Measurements from ENCODE around the gene GRM2.

Gene GRM2

DNA sequence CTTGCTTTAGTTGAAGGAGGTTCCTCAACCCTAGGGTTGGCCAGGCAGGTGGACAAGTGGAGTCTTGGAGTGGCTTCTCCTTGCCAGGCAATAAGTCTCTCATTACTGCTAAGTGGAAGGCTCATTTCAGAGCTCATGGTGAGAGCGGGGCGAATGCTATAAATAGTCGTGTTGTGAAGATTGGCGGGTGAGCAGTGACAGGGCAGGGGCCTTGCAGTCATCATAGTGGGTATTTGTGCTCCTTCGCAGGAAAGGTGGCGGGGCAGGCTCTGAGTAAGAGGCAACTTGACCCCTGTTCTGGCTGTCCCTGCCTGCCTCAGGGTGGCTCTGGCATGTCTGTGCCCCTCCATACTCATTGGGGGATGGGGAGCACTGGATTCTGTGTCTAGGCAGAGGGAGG lies 8.7 kb upstream of the GRM2 start:
- DNase-seq (ENCODE audit: low spot score) = no peak
- TF ChIP-seq, protein P1, sequence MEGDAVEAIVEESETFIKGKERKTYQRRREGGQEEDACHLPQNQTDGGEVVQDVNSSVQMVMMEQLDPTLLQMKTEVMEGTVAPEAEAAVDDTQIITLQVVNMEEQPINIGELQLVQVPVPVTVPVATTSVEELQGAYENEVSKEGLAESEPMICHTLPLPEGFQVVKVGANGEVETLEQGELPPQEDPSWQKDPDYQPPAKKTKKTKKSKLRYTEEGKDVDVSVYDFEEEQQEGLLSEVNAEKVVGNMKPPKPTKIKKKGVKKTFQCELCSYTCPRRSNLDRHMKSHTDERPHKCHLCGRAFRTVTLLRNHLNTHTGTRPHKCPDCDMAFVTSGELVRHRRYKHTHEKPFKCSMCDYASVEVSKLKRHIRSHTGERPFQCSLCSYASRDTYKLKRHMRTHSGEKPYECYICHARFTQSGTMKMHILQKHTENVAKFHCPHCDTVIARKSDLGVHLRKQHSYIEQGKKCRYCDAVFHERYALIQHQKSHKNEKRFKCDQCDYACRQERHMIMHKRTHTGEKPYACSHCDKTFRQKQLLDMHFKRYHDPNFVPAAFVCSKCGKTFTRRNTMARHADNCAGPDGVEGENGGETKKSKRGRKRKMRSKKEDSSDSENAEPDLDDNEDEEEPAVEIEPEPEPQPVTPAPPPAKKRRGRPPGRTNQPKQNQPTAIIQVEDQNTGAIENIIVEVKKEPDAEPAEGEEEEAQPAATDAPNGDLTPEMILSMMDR (IDR thresholded peaks at IDR 0.05; ENCODE audit: extremely low read depth, missing control alignments) = no peak

DNA sequence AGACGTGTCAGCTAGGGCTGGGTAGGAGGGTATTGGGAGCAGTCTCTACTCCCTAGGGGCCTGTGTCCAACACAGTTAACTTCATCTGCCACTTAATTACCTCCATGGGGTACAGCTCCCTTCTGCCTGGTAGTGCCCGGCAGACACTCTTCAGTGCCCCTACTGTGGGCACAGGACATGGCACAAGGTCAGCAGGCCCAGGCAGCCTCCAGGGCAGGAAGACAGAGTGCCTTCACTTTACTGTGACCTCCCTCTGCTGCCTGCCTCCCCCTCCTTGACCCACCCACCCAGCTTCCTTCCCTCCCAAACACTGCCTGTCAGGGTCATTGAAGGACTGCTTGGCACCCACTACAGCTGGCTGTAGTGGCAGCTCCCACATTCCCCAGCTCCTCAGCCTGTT lies 6.5 kb upstream of the GRM2 start:
- no peak for DNase-seq (ENCODE audit: low spot score)
- TF ChIP-seq, protein P1 (IDR thresholded peaks at IDR 0.05; ENCODE audit: extremely low read depth, missing control alignments) = no peak

DNA sequence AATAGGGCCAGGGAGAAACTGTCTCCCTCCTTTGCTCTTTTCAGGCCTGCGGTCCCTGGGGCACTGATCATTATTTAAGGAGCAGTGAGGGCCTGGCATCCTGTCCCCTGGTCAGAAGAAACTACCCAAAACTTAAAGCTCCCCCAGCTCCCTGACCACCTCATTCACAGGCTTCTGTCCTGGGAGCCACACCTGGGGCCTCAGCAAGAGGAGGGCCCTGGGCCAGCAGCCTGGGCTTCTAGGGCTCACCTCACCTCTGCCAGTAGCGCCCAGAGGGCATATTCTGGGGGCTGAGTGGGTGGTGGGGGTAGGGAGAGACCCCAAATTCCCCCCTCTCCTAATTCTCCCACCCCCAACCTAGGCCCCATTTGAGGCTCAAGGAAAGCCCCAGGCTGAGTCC lies 4.7 kb upstream of the GRM2 start:
- TF ChIP-seq, protein P1 (IDR thresholded peaks at IDR 0.05; ENCODE audit: extremely low read depth, missing control alignments) = no peak
- no peak for DNase-seq (ENCODE audit: low spot score)

DNA sequence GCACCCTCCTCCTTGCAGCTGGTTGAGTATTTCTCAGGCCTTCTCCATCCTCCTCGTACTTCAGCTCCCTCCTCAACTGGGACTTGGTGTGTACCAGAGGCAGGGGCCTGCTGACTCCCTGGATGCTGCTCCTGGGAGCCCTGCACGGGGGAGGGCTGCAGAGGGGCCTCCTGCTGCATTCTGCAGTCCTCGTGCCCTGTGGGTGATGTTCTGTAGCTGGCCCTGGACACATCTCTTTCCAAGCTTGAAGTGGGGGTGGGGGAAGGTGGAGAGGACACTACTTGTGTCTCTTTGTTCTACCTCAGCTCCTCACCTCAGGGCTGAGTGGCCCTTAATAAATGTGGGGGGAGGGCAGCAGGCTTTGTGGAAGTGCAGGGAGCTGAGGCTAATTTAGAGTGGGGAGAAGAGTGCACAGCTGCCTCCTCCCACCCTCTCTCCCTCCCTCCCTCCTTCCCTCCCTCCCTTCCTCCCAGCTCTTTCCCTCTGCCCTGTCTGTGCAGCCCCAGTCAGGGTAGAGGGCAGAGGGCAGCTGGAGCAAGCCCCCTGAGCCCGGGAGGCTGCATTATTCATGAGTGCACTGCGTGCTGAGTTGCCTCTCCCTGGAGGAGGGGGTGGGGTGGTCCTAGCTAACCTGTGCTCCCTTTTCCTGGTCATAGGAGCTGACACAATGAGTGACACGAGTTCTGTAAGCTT lies 3.7 kb upstream of the GRM2 start:
- DNase-seq (ENCODE audit: low spot score) = no peak

DNA sequence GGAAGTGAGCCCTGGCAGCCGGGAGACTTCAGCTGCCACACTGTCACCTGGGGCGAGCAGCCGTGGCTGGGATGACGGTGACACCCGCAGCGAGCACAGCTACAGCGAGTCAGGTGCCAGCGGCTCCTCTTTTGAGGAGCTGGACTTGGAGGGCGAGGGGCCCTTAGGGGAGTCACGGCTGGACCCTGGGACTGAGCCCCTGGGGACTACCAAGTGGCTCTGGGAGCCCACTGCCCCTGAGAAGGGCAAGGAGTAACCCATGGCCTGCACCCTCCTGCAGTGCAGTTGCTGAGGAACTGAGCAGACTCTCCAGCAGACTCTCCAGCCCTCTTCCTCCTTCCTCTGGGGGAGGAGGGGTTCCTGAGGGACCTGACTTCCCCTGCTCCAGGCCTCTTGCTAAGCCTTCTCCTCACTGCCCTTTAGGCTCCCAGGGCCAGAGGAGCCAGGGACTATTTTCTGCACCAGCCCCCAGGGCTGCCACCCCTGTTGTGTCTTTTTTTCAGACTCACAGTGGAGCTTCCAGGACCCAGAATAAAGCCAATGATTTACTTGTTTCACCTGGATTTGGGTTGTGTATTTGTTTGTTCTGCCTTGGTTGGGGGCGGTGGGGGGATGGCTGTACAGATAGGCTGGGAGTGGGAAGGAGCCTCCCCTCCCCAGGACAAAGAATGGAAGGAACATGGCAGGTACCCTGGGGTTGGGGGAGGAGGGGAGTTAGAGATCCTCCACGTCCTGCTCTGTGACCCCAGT lies 2.9 kb upstream of the GRM2 start:
- TF ChIP-seq, protein P1 (IDR thresholded peaks at IDR 0.05; ENCODE audit: extremely low read depth, missing control alignments) = no peak
- DNase-seq (ENCODE audit: low spot score) = no peak

More for the DNA sequence above, 3.7 kb upstream of the GRM2 start:
- TF ChIP-seq, protein P1 (IDR thresholded peaks at IDR 0.05; ENCODE audit: extremely low read depth, missing control alignments) = no peak

DNA sequence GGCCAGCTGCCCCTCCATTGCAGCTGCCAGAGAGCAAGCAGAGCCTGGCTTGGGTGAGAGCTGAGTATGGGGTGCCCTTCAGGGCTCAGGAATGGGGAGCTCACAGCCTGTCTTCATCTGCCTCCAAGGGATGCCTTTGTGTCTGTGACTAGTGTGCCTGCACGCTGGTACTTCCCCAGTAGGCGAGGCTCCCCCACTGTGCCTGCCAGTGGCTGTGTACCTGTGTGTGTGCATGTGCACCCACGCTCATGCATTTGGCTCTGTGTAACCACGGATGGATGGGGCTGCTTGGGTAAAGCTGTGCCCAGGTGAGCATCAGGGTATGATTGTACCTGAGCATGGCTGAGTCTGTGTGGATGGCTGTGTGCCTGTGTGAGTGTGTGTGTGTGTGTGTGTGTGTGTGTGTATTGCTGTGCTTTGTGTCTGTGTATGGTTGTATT lies 2.3 kb upstream of the GRM2 start:
- no peak for DNase-seq (ENCODE audit: low spot score)
- TF ChIP-seq, protein P1 (IDR thresholded peaks at IDR 0.05; ENCODE audit: extremely low read depth, missing control alignments) = no peak

DNA sequence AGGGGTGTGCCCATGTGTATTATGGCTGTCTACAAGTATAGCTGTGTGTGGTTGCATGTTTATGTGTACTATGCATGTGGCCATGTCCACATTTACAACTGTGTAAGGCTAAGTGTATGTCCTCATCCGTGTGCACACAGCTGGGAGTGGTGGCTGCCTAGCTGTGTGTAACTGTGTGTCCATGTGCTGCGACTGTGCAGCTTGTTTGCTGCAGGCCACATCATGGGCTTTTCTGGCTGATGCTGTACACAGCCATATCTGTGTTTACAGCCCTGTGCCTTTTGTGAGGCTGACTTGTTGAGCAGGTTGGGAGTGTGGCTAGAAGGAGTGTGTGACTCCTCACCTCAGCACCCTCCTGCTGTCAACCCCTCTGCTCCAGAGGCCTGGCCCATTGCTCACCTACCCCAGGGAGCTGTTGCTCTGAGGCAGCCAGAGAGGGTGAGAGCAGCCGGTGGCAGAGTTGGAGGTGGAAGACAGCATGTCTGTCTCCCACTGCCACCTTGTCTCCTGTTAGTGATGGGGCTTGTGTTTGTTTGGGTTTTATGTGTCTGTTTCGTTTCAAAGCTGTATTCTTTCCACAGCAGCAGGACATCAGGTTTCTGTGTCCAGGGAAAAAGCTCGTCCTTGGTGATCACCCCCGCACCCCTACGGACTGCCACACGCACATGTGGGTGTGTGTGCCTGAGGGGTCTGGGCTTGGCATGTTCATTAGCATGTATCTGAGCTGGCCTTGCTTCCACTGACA lies 1.4 kb upstream of the GRM2 start:
- no peak for DNase-seq (ENCODE audit: low spot score)
- TF ChIP-seq, protein P1 (IDR thresholded peaks at IDR 0.05; ENCODE audit: extremely low read depth, missing control alignments) = no peak
